ENCODE measurements around the gene DIAPH1. TPM values are rescaled to one million over a fixed set of nuclear protein-coding genes. Genes with fewer than 3 reads are reported as not detected.
"Not testable (repeated sequence)": the region's sequence is repeated elsewhere in the genome, so short reads cannot be mapped to it uniquely, and the experiment has no call there.

DIAPH1 gene
- total RNA-seq, 1 donor from 2014 or later, result 20.4 TPM

DNA sequence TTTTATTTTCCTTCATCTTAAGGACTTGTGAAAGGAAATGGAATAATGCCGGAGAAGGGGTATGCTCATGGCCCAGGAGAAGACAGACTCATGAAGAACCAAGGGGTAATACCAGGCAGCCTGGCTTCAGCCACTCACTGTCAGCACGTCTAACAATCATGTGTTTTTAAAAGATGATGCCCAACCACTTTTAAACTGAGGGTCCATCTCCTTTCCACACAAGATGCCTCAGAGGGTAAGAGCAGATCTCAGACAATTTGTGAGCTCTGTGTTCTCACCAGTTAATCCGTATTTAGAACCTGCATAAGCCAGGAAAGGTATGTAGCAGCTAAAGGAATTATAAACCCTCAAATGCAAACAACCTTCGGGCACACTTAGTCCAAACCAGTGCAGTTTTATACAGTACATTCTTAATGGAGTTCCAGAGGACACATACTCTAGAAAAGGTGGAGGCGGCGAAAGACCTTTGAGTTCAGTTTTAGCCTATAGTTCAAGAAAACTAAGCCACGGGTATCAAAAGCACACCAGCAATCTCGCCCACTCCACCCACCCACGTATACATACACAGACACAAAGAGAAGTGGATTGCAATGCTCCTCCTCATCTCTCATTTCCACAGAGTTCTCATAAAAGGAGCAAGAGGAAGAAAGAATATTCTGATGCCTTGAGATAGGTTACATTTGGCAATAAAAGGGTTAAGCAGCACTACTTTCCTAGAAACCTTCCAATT is 2.6 kb downstream of the DIAPH1 start:
- Histone ChIP-seq H3K27ac (no peak overlapping the region), H3K79me2 (ENCODE audit: low read depth) (peaks cover 74% of the 10 kb centered on the region), H3K9ac (no peak overlapping the region), H2AFZ (replicated peaks) (no peak overlapping the region), H3K4me1 (peaks cover 40% of the 10 kb centered on the region), H3F3A (ENCODE audit: low read depth) (peaks cover 45% of the 10 kb centered on the region), H4K20me1 (ENCODE audit: low read depth) (peaks cover 9% of the 10 kb centered on the region), H3K9me3 (ENCODE audit: low read depth) (no peaks in the 10 kb centered on the region), H3K4me2 (peak overlapping the region; percentile 94), H3K36me3 (no peaks in the 10 kb centered on the region), H3K27me3 (no peaks in the 10 kb centered on the region), H3K4me3 (peak overlapping the region; percentile 99)
- Mint-ChIP-seq H3K9me3 (no peaks in the 10 kb centered on the region), H3K4me3 (peak overlapping the region; percentile 92), H3K4me1 (peaks cover 35% of the 10 kb centered on the region), H3K36me3 (peaks cover 11% of the 10 kb centered on the region), H3K27ac (no peak overlapping the region), H3K27me3 (ENCODE audit: insufficient read depth, low read depth) (peaks cover 5% of the 10 kb centered on the region)
- DNase-seq (ENCODE audit: low spot score), result no peak
- TF ChIP-seq EZH2phosphoT487 (IDR thresholded peaks at IDR 0.05), result no peak
- TF ChIP-seq EZH2 (IDR thresholded peaks at IDR 0.05), result no peak
- TF ChIP-seq CTCF (IDR thresholded peaks at IDR 0.05), result no peak

- no peaks in the 10 kb centered on the region for H3K9me3 Mint-ChIP-seq
- H3K36me3 Mint-ChIP-seq, result peaks cover 14% of the 10 kb centered on the region
- no peak overlapping the region for H3K27ac Mint-ChIP-seq
- H3K4me3 ChIP-seq, result peak overlapping the region; percentile 12
- H4K20me1 ChIP-seq (ENCODE audit: low read depth), result peaks cover 9% of the 10 kb centered on the region
- H3K9ac ChIP-seq, result no peak overlapping the region
- peaks cover 35% of the 10 kb centered on the region for H3K4me1 Mint-ChIP-seq
- no peaks in the 10 kb centered on the region for H3K27me3 ChIP-seq
- no peak overlapping the region for H3K27ac ChIP-seq
- peaks cover 5% of the 10 kb centered on the region for H3K27me3 Mint-ChIP-seq (ENCODE audit: insufficient read depth, low read depth)
- H3K9me3 ChIP-seq (ENCODE audit: low read depth), result no peaks in the 10 kb centered on the region
- H3K4me3 Mint-ChIP-seq, result no peak overlapping the region
- TF ChIP-seq CTCF (IDR thresholded peaks at IDR 0.05) (no peak), EZH2 (IDR thresholded peaks at IDR 0.05) (no peak), EZH2phosphoT487 (IDR thresholded peaks at IDR 0.05) (no peak)
- peaks cover 40% of the 10 kb centered on the region for H3K4me1 ChIP-seq
- peak overlapping the region; percentile 61 for H3K4me2 ChIP-seq
- H3K79me2 ChIP-seq (ENCODE audit: low read depth), result peaks cover 100% of the 10 kb centered on the region
- H2AFZ ChIP-seq (replicated peaks), result no peak overlapping the region
- H3F3A ChIP-seq (ENCODE audit: low read depth), result peaks cover 30% of the 10 kb centered on the region
- no peaks in the 10 kb centered on the region for H3K36me3 ChIP-seq
- DNase-seq (ENCODE audit: low spot score), result no peak
Observed at GRCh38 chr5:141613344-141613743, 5.5 kb downstream of the DIAPH1 start.

- Histone ChIP-seq H3K27ac (peak overlapping the region; percentile 30), H3K4me1 (peaks cover 26% of the 10 kb centered on the region), H3K79me2 (ENCODE audit: low read depth) (peaks cover 100% of the 10 kb centered on the region), H4K20me1 (ENCODE audit: low read depth) (peaks cover 7% of the 10 kb centered on the region), H2AFZ (replicated peaks) (no peak overlapping the region), H3K27me3 (no peaks in the 10 kb centered on the region), H3K9ac (no peak overlapping the region), H3F3A (ENCODE audit: low read depth) (peaks cover 23% of the 10 kb centered on the region), H3K36me3 (no peaks in the 10 kb centered on the region), H3K4me3 (no peak overlapping the region), H3K9me3 (ENCODE audit: low read depth) (no peaks in the 10 kb centered on the region), H3K4me2 (no peak overlapping the region)
- TF ChIP-seq CTCF (IDR thresholded peaks at IDR 0.05) (no peak), EZH2 (IDR thresholded peaks at IDR 0.05) (no peak)
- H3K27ac Mint-ChIP-seq, result peak overlapping the region; percentile 0
- H3K4me1 Mint-ChIP-seq, result peaks cover 19% of the 10 kb centered on the region
- H3K4me3 Mint-ChIP-seq, result no peak overlapping the region
- no peaks in the 10 kb centered on the region for H3K9me3 Mint-ChIP-seq
- DNase-seq (ENCODE audit: low spot score), result peak; percentile 42
- peaks cover 4% of the 10 kb centered on the region for H3K27me3 Mint-ChIP-seq (ENCODE audit: insufficient read depth, low read depth)
- H3K36me3 Mint-ChIP-seq, result peaks cover 8% of the 10 kb centered on the region
Observed at GRCh38 chr5:141611289-141611688, 7.5 kb downstream of the DIAPH1 start.

DNA sequence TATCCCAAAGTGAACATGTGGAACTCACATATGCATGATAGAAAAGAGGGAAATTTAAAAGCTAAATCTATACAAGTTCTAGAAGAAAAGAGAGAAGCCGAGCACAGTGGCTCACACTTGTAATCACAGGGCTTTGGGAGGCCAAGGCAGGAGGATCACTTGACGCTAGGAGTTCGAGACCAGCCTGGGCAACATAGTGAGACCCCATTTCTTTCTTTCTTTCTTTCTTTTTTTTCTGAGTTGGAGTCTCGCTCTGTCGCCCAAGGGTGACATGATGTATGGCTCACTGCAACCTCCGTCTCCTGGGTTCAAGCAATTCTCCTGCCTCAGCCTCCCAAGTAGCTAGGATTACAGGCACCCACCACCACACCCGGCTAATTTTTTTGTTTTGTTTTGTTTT is 8.9 kb downstream of the DIAPH1 start:
- not testable (repeated sequence) for H3K4me2 ChIP-seq; H3K4me3 Mint-ChIP-seq; H3K27ac ChIP-seq; H4K20me1 ChIP-seq (ENCODE audit: low read depth); H3K36me3 Mint-ChIP-seq; H2AFZ ChIP-seq (replicated peaks); DNase-seq (ENCODE audit: low spot score); H3K4me3 ChIP-seq; H3K27ac Mint-ChIP-seq; H3K9me3 ChIP-seq (ENCODE audit: low read depth); H3K27me3 Mint-ChIP-seq (ENCODE audit: insufficient read depth, low read depth); H3K9ac ChIP-seq; H3K27me3 ChIP-seq; H3K9me3 Mint-ChIP-seq; H3K36me3 ChIP-seq
- H3K4me1 Mint-ChIP-seq, result peaks cover 17% of the 10 kb centered on the region
- peaks cover 17% of the 10 kb centered on the region for H3F3A ChIP-seq (ENCODE audit: low read depth)
- peaks cover 100% of the 10 kb centered on the region for H3K79me2 ChIP-seq (ENCODE audit: low read depth)
- peaks cover 24% of the 10 kb centered on the region for H3K4me1 ChIP-seq

All from neural progenitor cell (in vitro differentiated cells).